SK-N-SH (cell line): ENCODE results near the gene CMC1. TPM values are rescaled to one million over a fixed set of nuclear protein-coding genes. Genes with fewer than 3 reads are reported as not detected.

Experiments used
- CTCF ChIA-PET: fragments of 300-600, 350-600 bp; formaldehyde crosslinking; extraction: SDS; loops from one replicate; lab custom pipeline; 2021; lab: Yijun Ruan, JAX
- POLR2A ChIA-PET: fragments of 350-600 bp; sonication (Branson Sonifier 250); formaldehyde crosslinking; extraction: SDS; loops from one replicate; lab custom pipeline; 2020; ENCODE audit warnings: antibody characterized with exemption, inconsistent platforms; lab: Yijun Ruan, JAX
- DNase-seq: peaks from one replicate; pipeline ENCODE4 v3.0.0; 2012
- H2AFZ ChIP-seq: fragments of 200-600 bp; sonication (generic); 2 replicates; pipeline ENCODE4 v1.8.1; 2016; ENCODE audit warnings: antibody characterized with exemption, mild to moderate bottlenecking, low read depth
- H3F3A ChIP-seq: fragments of 200-600 bp; sonication (generic); replicated peaks from 2 replicates; pipeline ENCODE3; 2016; ENCODE audit warnings: antibody characterized with exemption, mild to moderate bottlenecking; ENCODE audit not compliant: insufficient read depth
- H3K27ac ChIP-seq, 2 experiments: fragments of 200-500 bp in 1 of 2; fragments of 200-600 bp in 1 of 2; sonication (Bioruptor generic) in 1 of 2; sonication (generic), shearing (Covaris generic) in 1 of 2; 2 replicates each; pipeline versions ENCODE4 v1.5.1 to v1.6.1; 2014 to 2016; ENCODE audit warnings: low read depth in 2 of 2, inconsistent platforms in 1 of 2, low read length in 1 of 2, mild to moderate bottlenecking in 1 of 2, mixed read lengths in 1 of 2
- H3K27me3 ChIP-seq: fragments of 200-600 bp; sonication (generic), shearing (Covaris generic); 2 replicates; pipeline ENCODE4 v1.6.1; 2016; ENCODE audit warnings: mixed run types; ENCODE audit not compliant: insufficient read depth
- H3K36me3 ChIP-seq, 2 experiments: fragments of 200-500 bp in 1 of 2; fragments of 200-600 bp in 1 of 2; sonication (Bioruptor generic) in 1 of 2; sonication (generic) in 1 of 2; replicated peaks in 1 of 2; 2 replicates each; pipeline versions ENCODE3 to v1.5.1; 2014 to 2016; ENCODE audit warnings: low read length in 1 of 2, mild to moderate bottlenecking in 1 of 2; ENCODE audit not compliant: insufficient read depth in 2 of 2, control insufficient read depth in 1 of 2
- H3K4me1 ChIP-seq, 2 experiments: fragments of 200-500 bp in 1 of 2; fragments of 200-600 bp in 1 of 2; sonication (Bioruptor generic) in 1 of 2; sonication (generic), shearing (Covaris generic) in 1 of 2; 2 replicates each; pipeline versions ENCODE4 v1.5.1 to v1.6.1; 2014 to 2016; ENCODE audit warnings: low read depth in 1 of 2, low read length in 1 of 2, mixed run types in 1 of 2; ENCODE audit not compliant: insufficient read depth in 2 of 2, control insufficient read depth in 1 of 2
- H3K4me2 ChIP-seq: fragments of 200-600 bp; sonication (generic), shearing (Covaris generic); 2 replicates; pipeline ENCODE4 v1.6.1; 2017; ENCODE audit warnings: mixed run types
- H3K4me3 ChIP-seq, 2 experiments: fragments of 200-500 bp in 1 of 2; fragments of 200-600 bp in 1 of 2; sonication (Bioruptor generic) in 1 of 2; sonication (generic), shearing (Covaris generic) in 1 of 2; 2 replicates each; pipeline versions ENCODE4 v1.5.1 to v1.8.1; 2014 to 2016; ENCODE audit warnings: low read depth in 2 of 2, inconsistent platforms in 1 of 2, low read length in 1 of 2, mild to moderate bottlenecking in 1 of 2, mixed read lengths in 1 of 2, moderate library complexity in 1 of 2
- H3K79me2 ChIP-seq: fragments of 200-600 bp; sonication (generic); 2 replicates; pipeline ENCODE4 v1.8.1; 2017; ENCODE audit warnings: mild to moderate bottlenecking; ENCODE audit not compliant: insufficient read depth
- H3K9ac ChIP-seq: fragments of 200-600 bp; sonication (generic); 2 replicates; pipeline ENCODE4 v1.6.1; 2017; ENCODE audit warnings: mixed run types
- H3K9me2 ChIP-seq: fragments of 200-600 bp; sonication (generic); 2 replicates; pipeline ENCODE4 v1.6.1; 2017; ENCODE audit warnings: mixed run types
- H3K9me3 ChIP-seq: fragments of 200-600 bp; sonication (generic); 2 replicates; pipeline ENCODE4 v1.6.1; 2017; ENCODE audit warnings: mixed run types, mild to moderate bottlenecking, moderate library complexity
- H4K20me1 ChIP-seq: fragments of 200-600 bp; sonication (generic); 2 replicates; pipeline ENCODE4 v1.6.1; 2017; ENCODE audit warnings: mild to moderate bottlenecking, mixed run types; ENCODE audit not compliant: insufficient read depth
- CHD2 ChIP-seq: fragments of 150-350 bp; IDR thresholded peaks from 2 replicates; pipeline ENCODE4 v1.6.1; 2018; ENCODE audit warnings: low read length; ENCODE audit not compliant: partially characterized antibody
- CTCF ChIP-seq: fragments of 200-600 bp; sonication (generic); IDR thresholded peaks from 2 replicates; pipeline ENCODE4 v1.6.1; 2017; ENCODE audit warnings: antibody characterized with exemption, mild to moderate bottlenecking, moderate library complexity
- ELF1 ChIP-seq: IDR thresholded peaks from 2 replicates; pipeline ENCODE4 v1.4.0; 2012
- EP300 ChIP-seq, 2 experiments: IDR thresholded peaks; 2 replicates each; pipeline versions ENCODE4 v1.4.0 to v1.6.1; 2012; ENCODE audit warnings: borderline replicate concordance in 1 of 2, low read depth in 1 of 2, low read length in 1 of 2
- EZH2phosphoT487 ChIP-seq: fragments of 200-600 bp; sonication (generic); IDR thresholded peaks from 2 replicates; pipeline ENCODE4 v1.6.1; 2017; ENCODE audit warnings: low read depth, mixed run types, mild to moderate bottlenecking, antibody characterized with exemption, moderate library complexity, borderline replicate concordance
- FOSL2 ChIP-seq: IDR thresholded peaks from 2 replicates; pipeline ENCODE4 v1.4.0; 2012; ENCODE audit warnings: low read depth, mild to moderate bottlenecking, moderate library complexity, borderline replicate concordance
- FOXJ3 ChIP-seq: sonication (generic); formaldehyde crosslinking; IDR thresholded peaks from 2 replicates; pipeline ENCODE4 v1.5.1; 2020; ENCODE audit warnings: mild to moderate bottlenecking, missing genetic modification reagents
- GABPA ChIP-seq: IDR thresholded peaks from 2 replicates; pipeline ENCODE4 v1.4.0; 2012; ENCODE audit warnings: low read depth, mild to moderate bottlenecking
- GATA2 ChIP-seq: sonication (generic); formaldehyde crosslinking; IDR thresholded peaks from 2 replicates; pipeline ENCODE4 v1.5.0; 2020; ENCODE audit warnings: mild to moderate bottlenecking, missing genetic modification reagents
- IRF3 ChIP-seq: fragments of 150-350 bp; IDR thresholded peaks from 2 replicates; pipeline ENCODE4 v1.6.1; 2016; ENCODE audit warnings: mild to moderate bottlenecking, low read depth, low read length
- MAX ChIP-seq: IDR thresholded peaks from 2 replicates; pipeline ENCODE4 v1.4.0; 2012; ENCODE audit warnings: low read depth
- NFIC ChIP-seq: IDR thresholded peaks from 2 replicates; pipeline ENCODE4 v1.4.0; 2012; ENCODE audit warnings: borderline replicate concordance
- NRF1 ChIP-seq: IDR thresholded peaks from 2 replicates; pipeline ENCODE4 v1.6.1; 2012; ENCODE audit warnings: low read depth, mild to moderate bottlenecking, low read length
- RAD21 ChIP-seq: IDR thresholded peaks from 2 replicates; pipeline ENCODE4 v1.6.1; 2012; ENCODE audit warnings: mild to moderate bottlenecking, low read length
- RCOR1 ChIP-seq: fragments of 150-350 bp; IDR thresholded peaks from 2 replicates; pipeline ENCODE4 v1.6.1; 2017; ENCODE audit warnings: antibody characterized with exemption, low read length
- RXRA ChIP-seq: IDR thresholded peaks from 2 replicates; pipeline ENCODE4 v1.4.0; 2012; ENCODE audit warnings: low read depth, mild to moderate bottlenecking, borderline replicate concordance
- SIN3A ChIP-seq: IDR thresholded peaks from 2 replicates; pipeline ENCODE4 v1.6.1; 2012; ENCODE audit warnings: low read depth, mild to moderate bottlenecking, low read length, moderate library complexity, borderline replicate concordance
- TCF12 ChIP-seq: IDR thresholded peaks from 2 replicates; pipeline ENCODE4 v1.4.0; 2012
- TEAD4 ChIP-seq: IDR thresholded peaks from 2 replicates; pipeline ENCODE4 v1.4.0; 2012; ENCODE audit warnings: mild to moderate bottlenecking, borderline replicate concordance; ENCODE audit not compliant: insufficient read depth
- WGBS: methylation state at CpG from one replicate; pipeline ENCODE4 v1.1.6; 2017; ENCODE audit warnings: low lambda C conversion rate; 5-methylcytosine and 5-hydroxymethylcytosine counted together
- polyA plus RNA-seq, 3 experiments: library from polyadenylated mRNA; depleted of rRNA; stranded (reverse); fragments of >200 nt; gene quantifications; 2 replicates each; pipeline ENCODE4 v1.2.3, GENCODE V29; 2012

Gene CMC1
- polyA plus RNA-seq, 1 of the 3 experiments (the other 2 are of a cell fraction): 24.1 TPM

- peaks cover 4 to 11% of the 10 kb centered on the region in 2 experiments for H3K36me3 ChIP-seq
- WGBS: 97% methylated on average over 5 of the region's 5 CpGs
- DNase-seq: no peak
- no peak overlapping the region for H3K9ac ChIP-seq
- H3K79me2 ChIP-seq: no peaks in the 10 kb centered on the region
- H4K20me1 ChIP-seq: no peaks in the 10 kb centered on the region
- H3K4me1 ChIP-seq: no peaks in the 10 kb centered on the region; a peak in 2 of 4 replicates
- H3K4me2 ChIP-seq: no peak overlapping the region
- H3F3A ChIP-seq: peaks cover 3% of the 10 kb centered on the region
- no peaks in the 10 kb centered on the region for H3K9me2 ChIP-seq
- H3K4me3 ChIP-seq: no peak overlapping the region
- no peak for TF ChIP-seq IRF3
- TF ChIP-seq ELF1: no peak
- no peak for TF ChIP-seq FOSL2
- TF ChIP-seq GABPA: no peak
- TF ChIP-seq CHD2: no peak
- no peak for TF ChIP-seq RAD21
- no peak for TF ChIP-seq GATA2 (CRISPR knock-in tag)
- no peak for TF ChIP-seq EZH2phosphoT487
- no peak for TF ChIP-seq TCF12
- no peak for TF ChIP-seq NRF1
- no peak for TF ChIP-seq NFIC
- no peak for TF ChIP-seq SIN3A
- no peak for TF ChIP-seq RCOR1
- no peak for TF ChIP-seq FOXJ3 (CRISPR knock-in tag)
- TF ChIP-seq RXRA: no peak
- TF ChIP-seq EP300 (IDR thresholded peaks at IDR 0.05; ENCODE audit: borderline replicate concordance in 1 of 2, low read depth in 1 of 2, low read length in 1 of 2): no peak
- no peak for TF ChIP-seq TEAD4
- TF ChIP-seq MAX: no peak
- TF ChIP-seq CTCF: no peak
- H2AFZ ChIP-seq: no peak overlapping the region
- ChIA-PET CTCF (interaction anchor here (0.6 to 1.5 kb wide), 2 partner anchors 15 to 943 kb away, joined by 3 read pairs; no protein-coding TSS in a partner anchor), POLR2A (no interaction called here)
- no peak overlapping the region for H3K27ac ChIP-seq
- H3K27me3 ChIP-seq: no peaks in the 10 kb centered on the region
- no peaks in the 10 kb centered on the region for H3K9me3 ChIP-seq
These were observed 59.0 kb downstream of the CMC1 start for GRCh38 chr3:28300345-28300962.
